ENCODE data around the gene OOSP4A.
"Not testable (repeated sequence)": the region's sequence is repeated elsewhere in the genome, so short reads cannot be mapped to it uniquely, and the experiment has no call there.

OOSP4A gene

GRCh38 chr11:59981106-59981770 is 17.4 kb downstream of the OOSP4A start:
- no peak for DNase-seq (ENCODE audit: low read depth, low spot score)

- not testable (repeated sequence) for DNase-seq (ENCODE audit: low read depth, low spot score)
Observed at GRCh38 chr11:59982037-59982436, 18.2 kb downstream of the OOSP4A start.

- no peak for DNase-seq (ENCODE audit: low read depth, low spot score)
Observed at GRCh38 chr11:59983212-59983611, 19.4 kb downstream of the OOSP4A start.

GRCh38 chr11:59984368-59984767 is 20.5 kb downstream of the OOSP4A start:
- no peak for DNase-seq (ENCODE audit: low read depth, low spot score)

GRCh38 chr11:59990421-59990820 is 26.6 kb downstream of the OOSP4A start:
- DNase-seq (ENCODE audit: low read depth, low spot score): no peak

- no peak for DNase-seq (ENCODE audit: low read depth, low spot score)
Observed at GRCh38 chr11:59992425-59992824, 28.6 kb downstream of the OOSP4A start.

GRCh38 chr11:59997800-59998199 is 34.0 kb downstream of the OOSP4A start:
- DNase-seq (ENCODE audit: low read depth, low spot score): no peak

- no peak for DNase-seq (ENCODE audit: low read depth, low spot score)
Observed at GRCh38 chr11:59999691-60000090, 35.9 kb downstream of the OOSP4A start.

- no peak for DNase-seq (ENCODE audit: low read depth, low spot score)
Observed at GRCh38 chr11:60003729-60004128, 39.9 kb downstream of the OOSP4A start.

- DNase-seq (ENCODE audit: low read depth, low spot score): no peak
Observed at GRCh38 chr11:60005360-60005759, 41.5 kb downstream of the OOSP4A start.

GRCh38 chr11:60016881-60017280 is 53.0 kb downstream of the OOSP4A start, which contains the start of gene OOSP4B:
Gene OOSP4B (plus strand): TSS chr11:60017181.
- DNase-seq (ENCODE audit: low read depth, low spot score): no peak

- DNase-seq (ENCODE audit: low read depth, low spot score): no peak
Observed at GRCh38 chr11:60018058-60018457, 54.2 kb downstream of the OOSP4A start.

All from iPS DF 19.7 (cell line).